ENCODE data around the gene BCR. TPM values are rescaled to one million over a fixed set of nuclear protein-coding genes. Genes with fewer than 3 reads are reported as not detected.

Gene BCR
- total RNA-seq, 1 experiment from 2014 or later, result 129 TPM

- ATAC-seq (no peak), DNase-seq (ENCODE audit: low spot score) (no peak)
- Mint-ChIP-seq H3K27ac (no peak overlapping the region), H3K4me1 (no peaks in the 10 kb centered on the region), H3K36me3 (peaks cover 20% of the 10 kb centered on the region), H3K4me3 (no peak overlapping the region), H3K9me3 (no peaks in the 10 kb centered on the region), H3K27me3 (ENCODE audit: low read depth) (no peaks in the 10 kb centered on the region)
- TF ChIP-seq GTF2I (CRISPR knock-in tag; conservative IDR thresholded peaks at IDR 0.05) (no peak), RORB (CRISPR knock-in tag; IDR thresholded peaks at IDR 0.05) (no peak), ZNF423 (CRISPR knock-in tag; IDR thresholded peaks at IDR 0.05) (no peak), ZNF416 (CRISPR knock-in tag; IDR thresholded peaks at IDR 0.05) (no peak), STAT6 (CRISPR knock-in tag; conservative IDR thresholded peaks at IDR 0.05; ENCODE audit: low read depth) (no peak), NFYB (CRISPR knock-in tag; conservative IDR thresholded peaks at IDR 0.05; ENCODE audit: low read depth) (no peak), ZNF232 (CRISPR knock-in tag; IDR thresholded peaks at IDR 0.05) (no peak), E2F1 (CRISPR knock-in tag; IDR thresholded peaks at IDR 0.05) (no peak), ATF2 (CRISPR knock-in tag; IDR thresholded peaks at IDR 0.05; ENCODE audit: borderline replicate concordance, low read depth) (no peak), AFF4 (CRISPR knock-in tag; IDR thresholded peaks at IDR 0.05; ENCODE audit: borderline replicate concordance) (no peak), E2F4 (CRISPR knock-in tag; IDR thresholded peaks at IDR 0.05; ENCODE audit: borderline replicate concordance, low read depth) (no peak), ZNF425 (CRISPR knock-in tag; conservative IDR thresholded peaks at IDR 0.05) (no peak), SMAD3 (CRISPR knock-in tag; IDR thresholded peaks at IDR 0.05; ENCODE audit: borderline replicate concordance) (no peak), ZNF281 (CRISPR knock-in tag; IDR thresholded peaks at IDR 0.05) (no peak), RELA (CRISPR knock-in tag; IDR thresholded peaks at IDR 0.05; ENCODE audit: borderline replicate concordance) (no peak), ESRRA (CRISPR knock-in tag; IDR thresholded peaks at IDR 0.05; ENCODE audit: borderline replicate concordance) (no peak), ZNF317 (CRISPR knock-in tag; IDR thresholded peaks at IDR 0.05; ENCODE audit: borderline replicate concordance, low read depth) (no peak), IRF2 (CRISPR knock-in tag; IDR thresholded peaks at IDR 0.05; ENCODE audit: borderline replicate concordance, low read depth) (no peak), ATF6 (CRISPR knock-in tag; IDR thresholded peaks at IDR 0.05) (no peak), GABPB1 (CRISPR knock-in tag; IDR thresholded peaks at IDR 0.05) (no peak)
- CTCF ChIA-PET, result interaction anchor here (0.9 to 1.5 kb wide), 3 partner anchors 15 to 80 kb away, joined by 3 to 5 read pairs (median 3); no protein-coding TSS in a partner anchor
- POLR2A ChIA-PET, result no interaction called here
Observed at GRCh38 chr22:23305922-23306374, 125.6 kb downstream of the BCR start.

All from WTC11 (cell line).